ENCODE results near the gene AGO4. TPM values are rescaled to one million over a fixed set of nuclear protein-coding genes. Genes with fewer than 3 reads are reported as not detected.

The AGO4 gene
- total RNA-seq = 12.7 and 14.1 TPM in 2 replicates

DNA sequence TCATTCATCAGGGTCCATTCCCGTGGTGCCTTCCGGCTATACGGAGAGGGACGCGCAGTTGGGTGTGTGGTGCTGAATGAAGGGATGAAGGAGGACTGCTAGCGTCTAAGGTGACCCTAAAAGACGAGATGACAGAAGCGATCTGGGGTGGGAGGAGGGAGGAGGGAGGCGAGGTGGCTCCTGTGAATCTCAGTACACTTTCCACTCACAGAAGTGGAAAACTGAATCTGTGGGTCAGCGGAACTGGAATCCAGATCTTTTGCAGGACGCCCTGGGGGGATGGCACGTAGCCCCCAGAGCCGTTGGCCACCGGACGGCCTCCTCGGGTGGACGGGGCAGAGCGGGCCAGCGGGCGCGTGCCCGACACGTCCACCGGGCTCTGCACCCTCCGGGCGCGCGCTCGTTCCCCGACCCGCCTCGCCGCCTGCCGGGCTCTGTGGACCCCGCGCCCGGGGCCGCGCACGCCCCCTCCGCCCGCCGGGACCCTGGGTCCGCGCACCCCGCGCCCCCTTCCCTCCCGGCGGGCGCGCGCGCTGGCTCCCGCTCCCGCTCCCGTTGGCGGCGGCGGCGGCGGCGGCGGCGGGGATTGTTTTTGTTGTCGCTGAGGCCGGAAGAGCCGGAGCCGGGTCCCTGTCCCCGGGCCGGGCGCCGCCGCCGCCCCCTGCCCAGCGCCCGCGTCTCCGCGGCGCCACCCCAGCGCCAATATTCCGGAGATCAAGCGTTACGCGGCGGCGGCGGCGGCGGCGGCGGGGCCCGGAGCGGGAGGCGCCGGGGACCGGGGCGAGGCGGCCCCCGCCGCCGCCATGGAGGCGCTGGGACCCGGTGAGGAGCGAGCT lies at the start of gene AGO4:
TSS of gene AGO4 (plus strand) at position 403 of the 836 bp plus-strand sequence. CDS start at position 804, 401 bp downstream.

DNA sequence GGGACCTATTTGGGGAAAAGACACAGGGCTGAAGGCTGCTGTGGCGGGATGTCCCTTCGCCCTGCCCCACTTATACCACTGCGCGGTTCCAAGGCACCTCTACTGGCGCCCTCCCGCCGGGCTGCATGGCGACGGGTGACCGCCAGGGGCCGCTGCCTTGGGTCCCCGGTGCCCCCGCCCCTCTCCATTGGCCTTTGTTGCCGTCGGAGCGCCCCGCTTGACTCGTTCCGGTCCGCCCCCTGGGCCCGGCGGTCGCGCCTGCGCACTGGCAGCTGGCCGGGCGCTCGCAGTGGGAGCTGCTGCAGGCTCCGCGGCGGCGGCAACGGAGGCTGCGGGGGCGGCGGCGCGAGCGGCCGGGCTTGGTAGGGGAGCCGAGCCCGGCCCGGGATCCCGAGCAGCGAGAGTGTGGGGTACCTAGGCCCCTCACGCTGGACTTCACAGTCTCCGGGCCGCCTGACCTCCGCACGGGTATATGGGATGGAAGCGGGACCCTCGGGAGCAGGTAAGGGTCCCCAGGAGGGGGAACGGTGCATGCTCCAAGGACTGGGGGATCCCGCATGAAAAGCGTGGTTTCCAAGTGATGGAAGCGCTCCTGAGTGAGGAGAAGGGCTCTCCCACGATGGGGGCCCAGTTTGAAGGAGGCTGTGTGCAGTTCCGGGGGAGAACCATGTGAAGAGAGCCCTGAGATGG lies 75.3 kb downstream of the AGO4 start, which contains the start of gene AGO1:
TSS of gene AGO1 (plus strand) at position 265 of the 690 bp plus-strand sequence. CDS start at position 478, 213 bp downstream.

Other genes starting within 250 kb of the AGO4 start
- under 0.01 and 0.18 TPM in 2 replicates for gene TFAP2E, start 234.7 kb upstream of the AGO4 start, total RNA-seq
- gene PSMB2, start 166.5 kb upstream of the AGO4 start, total RNA-seq = 14.2 and 14.9 TPM in 2 replicates
- gene C1orf216, start 89.1 kb upstream of the AGO4 start, total RNA-seq = 12.4 and 15.7 TPM in 2 replicates
- gene CLSPN, start 38.0 kb upstream of the AGO4 start, total RNA-seq = 1.8 and 2.0 TPM in 2 replicates
- gene AGO1, start 75.2 kb downstream of the AGO4 start, total RNA-seq = 6.3 and 9.0 TPM in 2 replicates
- 10.1 and 13.7 TPM in 2 replicates for gene AGO3, start 123.1 kb downstream of the AGO4 start, total RNA-seq

Data from smooth muscle cell of bladder (primary cell).